ENCODE data around the gene LARP1.

LARP1 gene

DNA sequence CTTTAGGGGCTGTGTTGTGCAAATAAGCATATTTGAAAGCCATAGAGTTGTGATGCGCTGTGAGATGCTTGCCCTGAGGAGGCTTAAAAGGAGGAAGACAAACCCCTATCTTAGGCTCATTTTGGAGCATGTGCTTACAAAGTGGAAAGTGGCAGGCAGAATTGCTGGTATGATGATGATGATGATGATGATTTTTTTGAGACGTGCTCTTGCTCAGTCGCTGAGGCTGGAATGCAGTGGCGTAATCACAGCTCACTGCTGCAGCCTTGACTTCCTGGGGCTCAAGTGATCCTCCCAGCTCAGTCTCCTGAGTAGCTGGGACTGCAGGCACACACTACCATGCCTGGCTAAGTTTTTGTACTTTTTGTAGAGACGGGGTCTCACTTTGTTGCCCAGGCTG is 104.9 kb downstream of the LARP1 start:
- DNase-seq: no peak

DNA sequence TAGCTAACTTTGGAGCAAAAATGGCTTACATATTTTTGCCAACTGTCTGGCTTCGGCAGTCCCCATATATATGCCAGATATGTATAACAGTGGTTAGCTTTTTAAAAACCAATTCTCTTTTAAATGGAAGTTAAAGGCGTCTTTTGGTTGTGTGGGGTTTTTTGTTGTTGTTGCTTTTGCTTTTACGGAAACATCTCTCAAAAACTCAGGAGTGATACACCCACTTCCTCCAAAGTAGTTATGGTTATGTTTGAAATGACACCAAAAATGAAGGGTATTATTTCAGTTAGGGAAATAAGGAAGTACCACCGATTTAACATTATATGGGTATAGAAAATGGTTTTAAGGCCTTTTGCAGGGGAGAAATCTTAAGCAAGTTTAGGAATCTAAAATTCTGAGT is 105.6 kb downstream of the LARP1 start:
- no peak for DNase-seq

DNA sequence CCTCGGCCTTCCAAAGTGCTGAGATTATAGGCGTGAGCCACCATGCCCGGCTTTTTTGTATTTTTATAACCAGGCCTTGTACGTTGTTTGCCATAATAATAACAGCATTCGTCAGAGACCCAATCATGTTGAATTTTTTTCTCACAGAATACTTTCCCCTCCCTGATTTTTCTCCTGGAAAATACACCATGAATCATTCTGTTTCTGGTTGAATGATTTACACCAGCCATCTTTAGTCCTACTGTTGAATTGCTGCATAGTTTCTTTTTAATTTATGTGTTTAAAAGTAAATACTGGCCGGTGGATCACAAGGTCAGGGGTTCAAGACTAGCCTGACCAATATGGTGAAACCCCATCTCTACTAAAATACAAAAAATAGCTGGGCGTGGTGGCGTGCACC is 106.8 kb downstream of the LARP1 start:
- DNase-seq: no peak

DNA sequence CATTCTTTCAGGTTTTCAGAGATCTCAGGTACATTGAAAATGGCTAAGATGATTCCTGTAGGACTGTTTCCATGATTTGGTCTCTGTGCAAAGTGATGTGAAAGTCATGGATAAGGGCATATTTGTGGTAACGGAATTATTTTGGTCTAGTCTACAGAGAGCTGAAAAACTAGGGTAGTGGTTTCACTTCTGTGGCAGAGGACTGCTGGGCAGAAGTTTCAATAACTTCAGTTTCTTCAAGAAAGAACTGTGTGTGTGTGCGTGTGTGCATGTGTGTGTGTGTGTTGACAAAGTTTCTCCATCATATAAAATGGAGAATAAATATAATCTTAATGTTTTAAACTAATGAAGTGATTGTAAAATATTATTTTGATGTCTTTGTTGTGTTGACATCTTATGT is 107.6 kb downstream of the LARP1 start:
- no peak for DNase-seq

DNA sequence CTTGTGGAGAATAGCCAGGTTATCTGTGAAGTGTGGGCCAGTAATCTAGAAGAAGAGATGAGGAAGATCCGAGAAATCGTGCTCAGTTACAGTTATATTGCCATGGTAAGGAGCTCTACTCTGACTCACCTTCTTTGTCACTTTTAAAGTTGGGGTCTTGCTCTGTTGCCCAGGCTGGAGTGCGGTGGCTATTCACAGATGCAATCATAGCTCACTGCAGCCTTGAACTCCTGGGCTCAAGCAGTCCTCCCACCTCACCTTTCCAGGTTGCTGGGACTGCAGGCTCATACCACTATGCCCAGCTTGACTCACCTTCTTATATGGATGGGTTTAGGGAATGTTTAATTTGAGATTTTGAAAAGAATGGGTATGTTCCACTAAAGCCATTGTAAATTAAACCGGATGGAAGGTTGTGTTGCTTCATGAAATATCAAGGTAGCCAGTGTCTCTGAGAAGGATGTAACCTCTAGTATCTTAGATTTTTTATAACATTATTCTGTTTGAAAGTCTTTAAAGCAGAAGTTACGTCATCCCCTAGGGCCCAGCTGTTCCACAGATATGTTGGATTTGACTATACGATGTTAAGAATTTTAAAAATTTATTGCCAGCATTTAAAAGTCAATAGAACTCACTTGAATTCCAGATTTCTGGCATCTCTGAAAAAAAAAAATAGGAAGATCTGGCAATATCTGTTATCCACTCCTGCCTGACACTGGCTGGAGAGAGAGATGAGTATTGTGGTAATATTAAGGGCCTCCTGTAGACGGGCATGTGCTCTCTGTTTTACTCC is 108.3 kb downstream of the LARP1 start:
- DNase-seq: no peak

DNA sequence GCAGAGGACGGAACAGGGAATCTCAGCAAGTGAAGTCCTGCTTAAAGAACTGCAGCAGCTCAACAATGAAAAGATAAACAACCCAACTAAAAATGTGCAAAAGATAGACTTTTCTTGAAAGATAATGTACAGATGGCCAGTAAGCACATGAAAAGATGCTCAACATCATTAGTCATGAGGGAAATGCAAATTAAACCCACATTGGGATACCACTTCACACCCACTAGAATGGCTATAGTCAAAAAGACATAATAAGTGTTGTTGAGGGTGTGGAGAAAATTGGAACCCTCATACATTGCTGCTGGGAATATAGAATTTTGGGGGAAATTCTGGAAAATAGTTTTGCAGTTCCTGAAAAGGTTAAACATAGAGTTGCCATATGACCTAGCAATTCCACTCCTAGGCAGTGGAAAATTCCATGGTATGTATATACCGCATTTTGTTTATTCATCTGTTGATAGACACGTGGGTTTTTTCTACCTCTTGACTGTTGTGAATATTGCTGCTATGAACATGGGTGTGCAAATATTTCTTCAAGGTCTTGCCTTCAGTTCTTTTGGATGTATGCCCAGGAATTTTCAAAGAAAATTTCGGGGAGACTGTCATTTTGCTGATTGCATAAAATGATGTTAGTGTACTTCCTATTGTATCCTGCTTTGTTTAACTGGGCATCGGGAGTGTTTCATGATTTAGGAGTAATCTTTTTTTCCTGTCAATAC is 110.4 kb downstream of the LARP1 start:
- no peak for DNase-seq

DNA sequence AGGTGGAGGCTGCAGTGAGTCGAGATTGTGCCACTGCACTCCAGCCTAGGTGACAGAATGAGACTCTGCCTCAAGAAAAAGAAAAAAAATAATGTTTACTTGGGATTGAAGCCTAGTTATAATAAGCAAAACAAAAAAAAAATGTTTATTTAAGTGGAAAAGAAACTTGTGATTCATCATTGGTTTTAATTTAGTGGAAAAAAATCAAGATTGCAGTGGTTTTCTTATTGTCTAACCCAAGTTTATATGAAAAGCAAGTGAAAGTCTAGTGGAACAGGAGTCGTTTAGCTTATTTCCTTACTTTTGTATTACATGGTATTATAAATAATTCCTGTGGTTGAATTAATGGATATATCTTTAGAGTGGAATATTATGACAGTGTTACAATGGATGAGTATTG is 111.7 kb downstream of the LARP1 start:
- no peak for DNase-seq
